ENCODE measurements around the gene PTPN13.

Gene PTPN13

GRCh38 chr4:86560447-86560846 is 33.7 kb upstream of the PTPN13 start:
- Histone ChIP-seq H2AFZ (ENCODE audit: low read length, unreplicated experiment) (no peak overlapping the region), H3K27ac (ENCODE audit: low read depth, low read length) (no peak overlapping the region), H3K79me2 (ENCODE audit: control insufficient read depth, insufficient read depth, low read length, unreplicated experiment) (no peaks in the 10 kb centered on the region), H3K27me3 (ENCODE audit: insufficient read depth, low read length) (no peaks in the 10 kb centered on the region), H3K4me3 (ENCODE audit: low read depth, low read length) (no peak overlapping the region), H3K36me3 (ENCODE audit: insufficient read depth, low read length) (no peaks in the 10 kb centered on the region), H3K4me1 (ENCODE audit: control insufficient read depth, insufficient read depth, low read length, unreplicated experiment) (peaks cover 28% of the 10 kb centered on the region)

DNA sequence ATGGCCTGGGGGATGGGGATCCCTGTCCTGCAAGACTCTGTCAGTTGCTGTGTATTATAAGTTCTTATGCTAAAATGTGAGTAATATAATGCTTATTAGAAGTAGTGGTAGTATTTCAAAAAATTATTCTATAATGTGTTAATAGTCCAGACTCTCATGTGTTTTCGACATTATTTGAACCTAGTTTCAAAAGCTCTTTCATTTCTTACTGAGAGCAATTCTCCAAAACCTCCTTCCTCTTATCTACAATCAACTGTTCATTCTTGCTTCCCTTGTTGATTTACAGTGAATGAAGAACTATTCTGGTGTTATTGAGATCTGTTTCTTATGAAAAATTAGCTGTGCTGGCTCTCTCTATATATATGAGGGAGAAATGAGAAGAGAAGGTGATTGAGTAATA is 32.9 kb upstream of the PTPN13 start:
- Histone ChIP-seq H3K27ac (ENCODE audit: low read depth, low read length) (no peak overlapping the region), H3K4me1 (ENCODE audit: control insufficient read depth, insufficient read depth, low read length, unreplicated experiment) (peaks cover 24% of the 10 kb centered on the region), H3K79me2 (ENCODE audit: control insufficient read depth, insufficient read depth, low read length, unreplicated experiment) (no peaks in the 10 kb centered on the region), H3K4me3 (ENCODE audit: low read depth, low read length) (no peak overlapping the region), H3K36me3 (ENCODE audit: insufficient read depth, low read length) (no peaks in the 10 kb centered on the region), H3K27me3 (ENCODE audit: insufficient read depth, low read length) (no peaks in the 10 kb centered on the region), H2AFZ (ENCODE audit: low read length, unreplicated experiment) (no peak overlapping the region)

GRCh38 chr4:86563416-86563815 is 30.7 kb upstream of the PTPN13 start:
- Histone ChIP-seq H3K4me1 (ENCODE audit: control insufficient read depth, insufficient read depth, low read length, unreplicated experiment) (peaks cover 7% of the 10 kb centered on the region), H3K79me2 (ENCODE audit: control insufficient read depth, insufficient read depth, low read length, unreplicated experiment) (no peaks in the 10 kb centered on the region), H3K27me3 (ENCODE audit: insufficient read depth, low read length) (no peaks in the 10 kb centered on the region), H3K36me3 (ENCODE audit: insufficient read depth, low read length) (no peaks in the 10 kb centered on the region), H3K4me3 (ENCODE audit: low read depth, low read length) (no peak overlapping the region), H2AFZ (ENCODE audit: low read length, unreplicated experiment) (no peak overlapping the region), H3K27ac (ENCODE audit: low read depth, low read length) (no peak overlapping the region)

GRCh38 chr4:86564795-86565194 is 29.3 kb upstream of the PTPN13 start:
- no peak overlapping the region for H3K4me3 ChIP-seq (ENCODE audit: low read depth, low read length)
- no peaks in the 10 kb centered on the region for H3K27me3 ChIP-seq (ENCODE audit: insufficient read depth, low read length)

GRCh38 chr4:86565651-86566050 is 28.5 kb upstream of the PTPN13 start:
- Histone ChIP-seq H3K36me3 (ENCODE audit: insufficient read depth, low read length) (no peaks in the 10 kb centered on the region), H2AFZ (ENCODE audit: low read length, unreplicated experiment) (no peak overlapping the region), H3K4me3 (ENCODE audit: low read depth, low read length) (no peak overlapping the region), H3K27me3 (ENCODE audit: insufficient read depth, low read length) (no peaks in the 10 kb centered on the region), H3K79me2 (ENCODE audit: control insufficient read depth, insufficient read depth, low read length, unreplicated experiment) (no peaks in the 10 kb centered on the region), H3K4me1 (ENCODE audit: control insufficient read depth, insufficient read depth, low read length, unreplicated experiment) (no peaks in the 10 kb centered on the region), H3K27ac (ENCODE audit: low read depth, low read length) (no peak overlapping the region)

More at GRCh38 chr4:86564795-86565194, 29.3 kb upstream of the PTPN13 start:
- H3K36me3 ChIP-seq (ENCODE audit: insufficient read depth, low read length) = no peaks in the 10 kb centered on the region
- no peaks in the 10 kb centered on the region for H3K4me1 ChIP-seq (ENCODE audit: control insufficient read depth, insufficient read depth, low read length, unreplicated experiment)
- H2AFZ ChIP-seq (ENCODE audit: low read length, unreplicated experiment) = no peak overlapping the region
- no peak overlapping the region for H3K27ac ChIP-seq (ENCODE audit: low read depth, low read length)
- no peaks in the 10 kb centered on the region for H3K79me2 ChIP-seq (ENCODE audit: control insufficient read depth, insufficient read depth, low read length, unreplicated experiment)

DNA sequence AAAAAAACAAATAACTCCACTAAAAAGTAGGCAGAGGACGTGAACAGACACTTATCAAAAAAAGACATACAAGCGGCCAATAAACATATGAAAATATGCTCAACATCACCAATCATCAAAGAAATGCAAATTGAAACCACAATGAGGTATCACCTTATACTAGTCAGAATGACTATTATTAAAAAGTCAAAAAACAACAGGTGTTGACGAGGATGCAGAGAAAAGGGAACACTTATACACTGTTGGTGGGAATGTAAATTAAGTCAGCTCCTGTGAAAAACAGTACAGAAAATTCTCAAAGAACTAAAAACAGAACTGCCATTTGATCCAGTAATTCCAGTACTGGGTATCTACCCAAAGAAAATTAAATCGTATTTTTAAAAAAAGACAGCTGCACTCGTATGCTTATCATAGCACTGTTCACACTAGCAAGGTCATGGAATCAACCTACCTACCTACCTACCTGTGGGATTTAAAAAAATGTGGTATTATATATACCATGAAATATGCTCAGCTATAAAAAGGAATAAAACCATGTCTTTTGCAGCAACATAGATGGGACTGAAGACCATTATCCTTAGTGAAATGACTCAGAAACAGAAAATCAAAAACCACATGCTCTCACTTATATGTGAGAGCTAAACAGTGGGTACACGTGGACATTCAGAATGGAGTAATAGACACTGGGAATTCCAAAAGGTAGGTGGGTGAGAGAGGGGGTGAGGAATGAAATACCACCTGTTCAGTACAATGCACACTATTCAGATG is 24.8 kb upstream of the PTPN13 start:
- no peaks in the 10 kb centered on the region for H3K36me3 ChIP-seq (ENCODE audit: insufficient read depth, low read length)
- no peak overlapping the region for H2AFZ ChIP-seq (ENCODE audit: low read length, unreplicated experiment)
- no peaks in the 10 kb centered on the region for H3K4me1 ChIP-seq (ENCODE audit: control insufficient read depth, insufficient read depth, low read length, unreplicated experiment)
- no peaks in the 10 kb centered on the region for H3K27me3 ChIP-seq (ENCODE audit: insufficient read depth, low read length)
- H3K4me3 ChIP-seq (ENCODE audit: low read depth, low read length) = no peak overlapping the region
- no peak overlapping the region for H3K27ac ChIP-seq (ENCODE audit: low read depth, low read length)
- no peaks in the 10 kb centered on the region for H3K79me2 ChIP-seq (ENCODE audit: control insufficient read depth, insufficient read depth, low read length, unreplicated experiment)

- Histone ChIP-seq H2AFZ (ENCODE audit: low read length, unreplicated experiment) (no peak overlapping the region), H3K79me2 (ENCODE audit: control insufficient read depth, insufficient read depth, low read length, unreplicated experiment) (no peaks in the 10 kb centered on the region), H3K27ac (ENCODE audit: low read depth, low read length) (no peak overlapping the region), H3K36me3 (ENCODE audit: insufficient read depth, low read length) (no peaks in the 10 kb centered on the region), H3K27me3 (ENCODE audit: insufficient read depth, low read length) (no peaks in the 10 kb centered on the region), H3K4me3 (ENCODE audit: low read depth, low read length) (no peak overlapping the region), H3K4me1 (ENCODE audit: control insufficient read depth, insufficient read depth, low read length, unreplicated experiment) (no peaks in the 10 kb centered on the region)
Observed at GRCh38 chr4:86579941-86580340, 14.2 kb upstream of the PTPN13 start.

DNA sequence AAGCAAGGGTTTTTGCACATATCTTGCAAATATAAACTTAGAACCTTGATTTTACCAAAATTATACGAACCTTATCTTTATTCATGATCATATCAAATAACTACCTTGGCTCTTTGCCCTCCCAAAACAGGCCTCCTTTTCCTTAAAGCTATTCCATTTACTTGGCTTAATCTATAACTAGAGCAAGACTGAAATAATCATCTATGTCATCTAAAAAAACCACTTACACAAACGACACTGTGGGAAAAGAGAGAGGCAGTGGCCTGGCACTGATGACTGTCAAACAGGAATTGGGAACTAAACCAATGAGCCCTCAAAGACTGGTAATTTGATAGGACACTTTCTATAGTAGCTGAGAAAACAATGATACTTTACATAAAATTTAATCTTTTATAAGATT is 11.7 kb upstream of the PTPN13 start:
- H3K27ac ChIP-seq (ENCODE audit: low read depth, low read length) = no peak overlapping the region
- H2AFZ ChIP-seq (ENCODE audit: low read length, unreplicated experiment) = peak overlapping the region; percentile 92
- H3K4me3 ChIP-seq (ENCODE audit: low read depth, low read length) = peak overlapping the region; percentile 72

GRCh38 chr4:86586160-86586572 is 7.9 kb upstream of the PTPN13 start:
- Histone ChIP-seq H3K4me1 (ENCODE audit: control insufficient read depth, insufficient read depth, low read length, unreplicated experiment) (peaks cover 10% of the 10 kb centered on the region), H3K27me3 (ENCODE audit: insufficient read depth, low read length) (no peaks in the 10 kb centered on the region), H2AFZ (ENCODE audit: low read length, unreplicated experiment) (no peak overlapping the region), H3K4me3 (ENCODE audit: low read depth, low read length) (no peak overlapping the region), H3K79me2 (ENCODE audit: control insufficient read depth, insufficient read depth, low read length, unreplicated experiment) (no peaks in the 10 kb centered on the region), H3K36me3 (ENCODE audit: insufficient read depth, low read length) (no peaks in the 10 kb centered on the region), H3K27ac (ENCODE audit: low read depth, low read length) (no peak overlapping the region)

More for the DNA sequence above, 11.7 kb upstream of the PTPN13 start:
- no peaks in the 10 kb centered on the region for H3K79me2 ChIP-seq (ENCODE audit: control insufficient read depth, insufficient read depth, low read length, unreplicated experiment)
- no peaks in the 10 kb centered on the region for H3K36me3 ChIP-seq (ENCODE audit: insufficient read depth, low read length)
- H3K4me1 ChIP-seq (ENCODE audit: control insufficient read depth, insufficient read depth, low read length, unreplicated experiment) = peaks cover 10% of the 10 kb centered on the region
- no peaks in the 10 kb centered on the region for H3K27me3 ChIP-seq (ENCODE audit: insufficient read depth, low read length)

GRCh38 chr4:86586626-86587380 is 7.3 kb upstream of the PTPN13 start:
- Histone ChIP-seq H3K4me1 (ENCODE audit: control insufficient read depth, insufficient read depth, low read length, unreplicated experiment) (peaks cover 10% of the 10 kb centered on the region), H2AFZ (ENCODE audit: low read length, unreplicated experiment) (peak overlapping the region; percentile 14), H3K79me2 (ENCODE audit: control insufficient read depth, insufficient read depth, low read length, unreplicated experiment) (no peaks in the 10 kb centered on the region), H3K27me3 (ENCODE audit: insufficient read depth, low read length) (no peaks in the 10 kb centered on the region), H3K36me3 (ENCODE audit: insufficient read depth, low read length) (no peaks in the 10 kb centered on the region), H3K27ac (ENCODE audit: low read depth, low read length) (no peak overlapping the region), H3K4me3 (ENCODE audit: low read depth, low read length) (no peak overlapping the region)

All from ACC112 (cell line).